GM18508 (cell line): ENCODE data around the gene ABCC4.
"Not testable (repeated sequence)": the region's sequence is repeated elsewhere in the genome, so short reads cannot be mapped to it uniquely, and the experiment has no call there.

ENCODE experiments used
- ATAC-seq: cut with Tn5 transposase; IDR thresholded peaks from one replicate; pipeline ENCODE4 v1.9.1; 2021; ENCODE audit warnings: moderate number of reproducible peaks; ENCODE audit not compliant: insufficient read depth, unreplicated experiment

ABCC4 gene

DNA sequence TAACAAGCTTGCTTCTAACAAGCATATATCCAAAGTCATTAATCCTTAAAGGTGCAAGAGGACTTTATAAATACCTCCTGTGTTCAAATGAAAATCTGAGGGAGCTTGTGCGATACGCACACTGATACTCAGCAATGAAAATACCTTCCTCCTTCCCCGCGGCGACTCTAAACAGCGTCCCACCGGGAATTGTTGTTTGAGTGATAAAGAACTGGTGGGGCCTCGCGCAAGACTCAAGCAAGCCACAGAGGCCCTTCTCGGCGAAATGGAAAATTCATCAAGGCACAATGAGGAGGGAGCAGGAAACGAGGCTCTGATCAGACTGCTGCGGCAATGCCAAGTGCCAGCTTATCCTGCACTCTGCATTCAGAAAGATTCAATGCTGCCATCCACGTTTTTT, 126.7 kb downstream of the ABCC4 start:
- no peak for ATAC-seq

- ATAC-seq, result no peak
Observed at GRCh38 chr13:95168191-95168590, 133.1 kb downstream of the ABCC4 start.

- not testable (repeated sequence) for ATAC-seq
Observed at GRCh38 chr13:95167003-95167402, 134.2 kb downstream of the ABCC4 start.

DNA sequence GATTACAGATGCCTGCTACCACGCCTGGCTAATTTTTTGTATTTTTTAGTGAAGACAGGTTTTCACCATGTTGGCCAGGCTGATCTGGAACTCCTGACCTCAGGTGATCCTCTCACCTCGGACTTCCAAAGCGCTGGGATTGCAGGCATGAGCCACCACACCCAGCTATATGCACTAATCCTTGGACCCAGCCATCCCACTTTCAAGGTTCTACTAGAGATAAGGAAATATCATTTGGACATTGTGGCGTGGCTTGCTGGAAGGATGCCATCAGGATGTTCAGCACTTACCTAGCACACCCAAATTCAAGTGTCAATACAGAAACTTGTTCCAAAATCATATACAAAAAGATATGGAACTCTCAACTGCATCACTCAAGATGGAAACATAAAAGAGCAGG, 136.4 kb downstream of the ABCC4 start:
- no peak for ATAC-seq

- ATAC-seq, result no peak
Observed at GRCh38 chr13:95160112-95160906, 140.9 kb downstream of the ABCC4 start.

DNA sequence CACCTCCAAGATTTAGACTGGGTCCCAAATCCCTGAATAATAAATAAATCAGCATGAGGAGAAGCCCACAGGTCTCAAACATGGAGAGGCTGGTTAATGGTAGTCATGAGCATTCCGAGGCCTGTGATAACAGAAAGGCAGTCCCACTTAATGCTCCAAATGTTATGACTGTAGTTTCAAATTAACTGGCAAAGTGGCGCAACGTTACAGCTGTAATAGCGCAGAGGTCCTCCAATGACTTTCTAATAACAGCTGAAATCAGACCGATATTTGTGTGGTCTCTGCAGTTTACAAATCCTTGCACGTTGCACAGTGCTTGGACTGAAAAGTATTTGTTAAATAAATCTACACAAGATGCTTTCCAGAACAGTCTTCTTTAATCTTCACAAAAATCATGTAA, 141.8 kb downstream of the ABCC4 start:
- no peak for ATAC-seq

- no peak for ATAC-seq
Observed at GRCh38 chr13:95156208-95156607, 145.0 kb downstream of the ABCC4 start.

GRCh38 chr13:95155504-95155903, 145.7 kb downstream of the ABCC4 start:
- no peak for ATAC-seq

DNA sequence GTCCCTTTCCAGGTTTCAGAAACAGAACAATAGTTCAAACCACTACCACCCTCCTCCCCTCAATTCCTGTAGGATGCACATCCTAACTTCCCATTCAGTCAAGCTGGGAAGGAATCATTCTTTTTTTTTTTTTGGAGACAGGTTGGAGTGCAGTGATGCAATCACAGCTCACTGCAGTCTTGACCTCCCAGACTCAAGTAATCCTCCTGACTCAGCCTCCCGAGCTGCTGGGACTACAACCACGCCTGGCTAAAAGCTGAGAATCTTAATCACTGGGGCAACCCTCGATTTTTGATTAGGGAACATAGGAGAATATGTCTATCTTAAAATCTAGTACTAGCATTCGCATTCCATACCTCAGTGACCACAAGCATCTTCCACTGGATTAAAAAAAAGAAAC, 146.2 kb downstream of the ABCC4 start:
- ATAC-seq, result no peak

- no peak for ATAC-seq
Observed at GRCh38 chr13:95154413-95154886, 146.8 kb downstream of the ABCC4 start.

DNA sequence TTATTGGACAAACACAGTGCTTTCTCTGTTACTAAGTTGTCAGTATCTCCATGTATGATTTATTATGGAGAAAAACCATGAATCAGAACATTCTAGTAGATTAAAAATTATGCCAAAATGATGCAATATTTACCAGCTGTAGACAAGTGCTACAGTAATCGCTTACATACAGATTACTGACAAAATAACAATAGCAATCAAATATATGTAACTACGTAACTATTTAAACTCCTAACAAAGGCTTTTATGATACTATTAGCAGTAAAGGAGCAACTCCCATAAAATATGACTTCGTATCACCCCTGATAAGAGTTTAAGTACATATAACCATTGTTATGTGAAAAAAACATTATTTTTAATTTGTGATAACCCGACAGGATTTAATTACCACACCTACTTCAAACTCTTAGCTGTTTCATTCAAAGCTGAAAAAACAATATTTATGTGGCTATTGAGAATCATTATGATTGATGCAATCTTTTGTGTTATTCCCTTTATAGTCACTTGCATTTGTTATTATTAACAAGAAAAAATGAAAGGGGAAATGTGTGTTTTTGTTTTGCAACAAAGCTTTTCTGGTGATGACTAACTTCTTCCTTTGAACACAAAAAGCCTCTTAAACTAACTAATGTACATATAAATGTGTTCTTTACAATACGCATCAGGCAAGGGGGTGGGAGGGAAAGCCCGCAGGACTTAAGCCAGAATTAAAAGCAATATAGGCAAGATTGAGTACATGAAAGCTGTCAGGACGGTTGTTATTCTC, 147.4 kb downstream of the ABCC4 start:
- no peak for ATAC-seq

GRCh38 chr13:95151942-95152587, 149.2 kb downstream of the ABCC4 start:
- ATAC-seq, result no peak

GRCh38 chr13:95150555-95150954, 150.7 kb downstream of the ABCC4 start:
- no peak for ATAC-seq

DNA sequence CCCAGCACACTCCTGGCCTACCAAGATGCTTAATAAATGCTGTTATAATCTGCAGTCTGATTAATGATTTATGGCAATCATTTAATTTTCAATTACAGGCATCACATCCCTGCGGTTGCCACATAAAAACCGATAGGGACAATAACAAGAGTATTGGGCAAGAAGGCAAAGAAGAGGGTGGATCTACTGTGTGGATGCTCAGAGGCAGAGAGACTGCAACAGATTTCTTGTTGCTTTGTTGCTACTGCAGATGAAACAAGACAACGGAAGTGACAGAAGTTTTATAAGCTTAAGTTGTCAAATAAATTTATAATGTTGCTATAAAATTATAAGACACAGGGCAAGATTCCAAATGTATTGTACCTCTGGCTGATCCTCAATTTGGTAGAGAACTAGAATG, 154.8 kb downstream of the ABCC4 start:
- ATAC-seq, result no peak

DNA sequence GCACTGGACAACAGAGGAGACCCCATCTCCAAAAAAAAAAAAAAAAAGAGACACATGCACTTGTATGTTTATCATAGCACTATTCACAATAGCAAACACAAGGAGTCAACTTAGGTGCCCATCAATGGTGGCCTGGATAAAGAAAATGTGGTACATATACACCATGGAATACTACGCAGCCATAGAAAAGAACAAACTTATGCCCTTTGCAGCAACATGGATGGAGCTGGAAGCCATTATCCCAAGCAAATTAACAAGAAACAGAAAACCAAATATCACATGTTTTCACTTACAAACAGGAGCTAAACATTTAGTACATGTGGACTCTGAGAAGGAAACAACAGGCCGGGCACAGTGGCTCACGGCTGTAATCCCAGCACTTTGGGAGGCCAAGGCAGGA, 155.7 kb downstream of the ABCC4 start:
- no peak for ATAC-seq

- no peak for ATAC-seq
Observed at GRCh38 chr13:95140502-95140901, 160.7 kb downstream of the ABCC4 start.

DNA sequence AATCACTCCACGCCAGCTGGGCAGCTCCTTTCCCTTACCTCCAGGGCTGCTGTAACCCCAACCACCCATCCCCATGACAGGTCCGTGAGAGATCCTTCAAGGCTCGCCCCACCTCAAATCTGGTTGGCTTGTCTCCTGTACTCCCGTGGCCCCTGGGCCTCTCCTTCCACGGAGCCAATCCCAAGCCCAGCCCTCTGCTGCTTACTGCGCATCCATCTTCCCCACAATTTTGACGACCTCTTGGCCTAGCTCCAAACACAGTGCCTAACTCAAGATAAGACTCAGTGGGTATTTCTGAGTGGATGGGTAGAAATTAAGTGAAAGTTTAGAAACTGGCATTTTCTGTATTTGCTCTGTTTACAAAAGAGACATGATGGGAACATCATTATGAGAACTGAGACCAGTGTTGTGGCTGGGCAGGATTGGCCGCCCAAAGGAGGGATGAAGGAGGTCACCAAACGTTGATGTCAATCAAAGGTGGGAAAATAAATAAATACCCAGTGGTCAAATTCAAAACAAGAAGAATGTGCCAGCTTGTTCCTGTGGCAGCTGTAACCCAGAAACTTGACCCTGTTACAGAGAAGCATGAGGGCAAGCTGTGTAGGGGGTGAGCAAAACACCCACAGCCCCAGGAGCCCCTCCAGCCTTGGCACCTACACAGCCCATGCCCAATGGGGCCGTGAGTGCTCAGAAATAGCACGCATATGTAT, 162.2 kb downstream of the ABCC4 start:
- no peak for ATAC-seq

GRCh38 chr13:95137096-95137495, 164.2 kb downstream of the ABCC4 start:
- ATAC-seq, result peak; percentile 88

DNA sequence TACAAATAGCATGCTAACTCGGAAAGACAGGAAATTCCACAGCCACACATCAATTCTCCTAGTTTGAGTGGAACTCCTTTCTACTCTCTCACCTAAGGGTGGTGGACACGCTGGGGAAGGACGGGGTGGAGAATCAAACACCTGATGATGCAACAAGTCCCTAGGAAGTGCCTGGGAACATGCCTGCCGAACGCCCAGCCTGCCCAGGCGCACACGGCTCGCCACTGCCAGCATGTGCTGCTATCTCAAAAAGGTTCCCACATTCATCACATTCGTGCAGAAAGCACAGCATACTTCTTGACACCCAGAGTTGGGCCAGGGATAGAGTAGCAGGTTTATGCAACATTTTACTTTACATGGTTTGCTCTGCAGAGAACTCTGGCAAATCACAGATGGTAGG, 164.6 kb downstream of the ABCC4 start:
- ATAC-seq, result no peak

GRCh38 chr13:95133498-95133897, 167.8 kb downstream of the ABCC4 start:
- ATAC-seq, result no peak
